ENCODE measurements around the gene PPP1R1A.

PPP1R1A gene

DNA sequence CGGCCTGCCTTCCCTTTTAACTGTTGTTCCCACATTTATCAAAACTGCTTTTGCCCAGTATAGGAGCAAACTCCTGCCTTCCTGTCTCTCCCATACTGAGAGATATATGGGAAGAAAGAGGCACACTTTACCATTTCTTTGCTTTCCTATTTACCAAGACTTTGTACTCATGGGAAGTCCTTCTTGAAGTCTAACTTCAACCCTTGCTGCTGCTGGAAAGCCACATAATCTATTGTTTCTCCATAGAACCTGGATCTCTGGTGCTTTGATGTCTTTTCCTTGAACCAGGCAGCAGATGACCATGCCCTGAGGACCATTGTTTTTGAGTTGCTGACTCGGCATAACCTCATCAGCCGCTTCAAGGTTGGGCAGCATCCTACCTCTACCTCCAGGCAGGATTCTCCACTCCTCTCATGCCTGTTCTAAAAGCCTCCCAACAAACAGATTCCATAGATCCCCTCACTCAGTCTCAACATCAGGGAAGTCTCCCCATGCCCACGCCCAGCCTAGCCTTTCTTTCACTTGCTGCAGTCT is 18.4 kb downstream of the PPP1R1A start:
- DNase-seq, result no peak

DNA sequence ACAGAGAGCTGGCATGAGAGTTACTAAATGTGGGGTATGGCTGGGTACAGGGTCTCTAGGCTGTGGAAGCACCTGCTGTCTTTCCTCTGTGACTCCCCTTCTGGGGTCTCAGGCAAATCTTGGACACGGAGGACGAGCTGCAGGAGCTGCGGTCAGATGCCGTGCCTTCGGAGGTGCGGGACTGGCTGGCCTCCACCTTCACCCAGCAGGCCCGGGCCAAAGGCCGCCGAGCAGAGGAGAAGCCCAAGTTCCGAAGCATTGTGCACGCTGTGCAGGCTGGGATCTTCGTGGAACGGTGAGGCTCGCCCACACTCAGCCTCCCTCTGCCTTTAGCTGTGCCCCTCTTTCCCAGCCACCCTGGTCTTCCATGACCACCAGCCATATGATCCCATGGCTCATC is 19.4 kb downstream of the PPP1R1A start:
- no peak for DNase-seq

DNA sequence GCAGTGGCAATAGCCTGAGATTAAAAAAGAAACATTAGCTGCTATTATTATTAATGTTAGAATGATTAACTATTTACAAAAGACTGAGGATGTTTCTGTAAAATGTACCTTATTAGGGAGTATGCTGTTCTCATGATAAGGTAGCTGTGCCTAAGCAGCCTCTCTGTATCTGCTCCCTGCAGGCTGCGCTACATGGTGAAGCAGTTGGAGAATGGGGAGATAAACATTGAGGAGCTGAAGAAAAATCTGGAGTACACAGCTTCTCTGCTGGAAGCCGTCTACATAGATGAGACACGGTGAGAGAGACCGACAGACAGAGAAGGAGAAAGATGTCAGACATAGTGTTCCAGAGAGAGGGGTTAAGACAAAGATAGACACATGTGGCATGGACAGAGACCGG is 21.7 kb downstream of the PPP1R1A start:
- no peak for DNase-seq

DNA sequence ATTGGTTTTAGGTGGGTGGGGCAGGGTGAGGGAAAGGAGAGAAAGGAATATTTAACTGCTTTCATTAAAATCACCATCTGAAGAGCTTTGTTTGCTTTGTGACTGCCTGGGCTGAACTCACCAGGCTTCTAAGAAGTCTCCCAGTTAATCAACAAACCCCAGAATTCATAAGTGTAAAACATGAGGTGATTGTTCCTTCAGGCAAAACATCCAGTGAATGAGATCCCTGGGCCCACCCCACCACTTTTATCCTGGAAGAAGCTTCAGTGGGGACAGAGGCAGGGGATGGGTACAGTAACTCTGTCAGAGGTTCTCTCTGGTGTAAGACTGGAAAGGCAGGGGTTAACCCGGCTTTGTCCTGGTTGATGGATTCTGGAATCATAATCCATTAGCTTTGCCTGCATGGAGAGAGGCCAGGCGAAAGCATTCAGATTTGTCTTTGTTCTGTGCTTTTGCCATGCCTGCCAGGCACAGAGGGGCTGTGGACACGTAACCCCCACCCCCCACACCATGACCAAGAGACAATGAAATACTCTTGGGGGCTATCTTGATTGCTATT is 22.4 kb downstream of the PPP1R1A start:
- DNase-seq, result no peak

DNA sequence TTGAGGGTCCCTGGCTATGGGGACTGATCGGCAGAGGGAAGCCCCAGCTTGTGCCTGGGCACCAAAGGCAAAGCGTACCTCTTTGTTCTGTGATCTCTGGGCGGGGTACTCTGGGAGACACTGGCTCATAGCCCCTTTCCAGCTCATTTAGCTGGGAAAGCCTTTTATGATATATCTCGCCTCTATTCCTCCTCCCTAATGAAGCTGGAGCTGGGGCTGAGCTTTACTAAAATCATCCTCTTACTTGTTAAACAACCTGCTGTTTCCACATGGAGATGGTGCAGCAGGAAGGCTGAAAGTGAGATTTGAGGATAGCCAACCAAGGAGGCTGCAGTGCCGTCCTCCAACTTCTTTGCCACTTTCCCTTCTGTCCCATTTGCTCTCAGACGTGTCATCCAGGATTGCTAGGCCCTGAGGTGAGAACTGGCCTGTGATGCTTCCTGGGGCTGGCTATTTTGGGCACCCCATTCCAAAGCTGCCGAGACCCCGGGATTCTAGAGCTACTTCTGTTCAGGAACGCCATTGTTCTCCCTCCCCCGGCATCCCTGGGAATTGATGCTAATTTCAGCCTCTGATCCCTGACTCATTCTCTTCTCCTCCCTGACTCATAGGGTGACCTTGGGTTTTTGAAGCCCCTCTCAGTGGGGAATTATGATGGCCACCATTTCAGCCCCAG is 23.0 kb downstream of the PPP1R1A start:
- DNase-seq, result no peak

DNA sequence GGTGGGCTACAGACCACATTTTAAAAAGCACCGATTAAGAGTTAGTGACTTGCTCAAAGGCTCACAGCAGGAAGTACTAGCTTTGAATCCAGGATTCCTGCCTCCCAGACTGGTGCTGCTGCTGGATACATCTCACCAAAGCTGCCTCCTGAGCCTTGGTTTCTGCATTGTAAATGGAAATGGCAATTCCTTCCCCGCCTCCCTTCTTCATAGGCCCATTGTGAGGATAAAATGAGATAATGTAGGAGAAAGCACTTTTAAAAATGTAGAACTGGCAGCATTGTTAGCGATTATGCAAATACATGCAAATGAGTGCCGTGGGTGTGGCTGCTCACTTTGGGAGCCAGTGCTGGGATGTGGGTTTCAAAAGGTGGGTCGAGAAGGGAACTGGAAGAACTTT is 23.7 kb downstream of the PPP1R1A start:
- no peak for DNase-seq

DNA sequence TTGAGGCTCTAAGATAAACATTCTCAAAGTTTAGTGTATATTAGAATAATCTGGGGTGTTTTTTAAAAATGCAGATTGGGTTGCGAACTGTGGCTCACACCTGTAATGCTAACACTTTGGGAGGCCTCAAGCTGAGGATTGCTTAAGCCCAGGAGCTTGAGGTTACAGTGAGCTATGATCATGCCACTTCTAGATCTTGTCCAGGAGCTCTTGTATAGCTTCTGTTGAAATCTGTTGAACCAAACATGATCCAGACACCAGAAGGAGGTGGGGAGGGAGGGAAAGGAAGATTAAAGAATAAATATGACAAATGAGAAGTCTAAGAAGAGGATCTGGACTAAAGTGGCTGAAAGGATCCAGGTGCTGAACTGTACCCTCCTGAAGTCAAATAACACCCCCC is 24.7 kb downstream of the PPP1R1A start:
- no peak for DNase-seq

DNA sequence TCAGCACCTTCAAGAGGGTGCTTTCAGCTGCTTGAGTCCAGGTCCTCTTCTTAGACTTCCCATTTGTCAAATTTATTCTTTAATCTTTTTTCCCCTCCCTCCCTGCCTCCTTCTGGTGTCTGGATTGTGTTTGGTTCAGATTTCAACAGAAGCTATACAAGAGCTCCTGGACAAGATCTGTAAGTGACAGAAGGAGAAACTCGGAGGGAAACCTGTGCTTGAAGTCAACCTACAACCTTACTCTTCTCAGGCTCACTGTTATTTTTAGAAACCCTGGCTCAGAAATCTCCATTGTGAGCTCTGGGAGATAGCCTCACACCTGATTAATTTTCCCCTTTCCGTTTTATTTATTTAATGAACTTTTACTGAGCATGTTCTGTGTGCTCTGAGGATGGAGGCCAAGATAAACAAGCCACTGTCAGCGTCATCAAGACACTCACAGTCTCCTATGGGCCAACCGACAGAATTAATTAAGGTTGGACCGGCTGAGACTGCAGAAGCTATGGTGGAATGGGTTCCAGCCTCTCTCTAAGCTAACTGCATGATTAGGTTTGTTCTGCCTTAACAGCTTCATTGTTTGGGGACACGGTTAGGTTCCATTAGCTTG is 25.6 kb downstream of the PPP1R1A start:
- DNase-seq, result no peak

DNA sequence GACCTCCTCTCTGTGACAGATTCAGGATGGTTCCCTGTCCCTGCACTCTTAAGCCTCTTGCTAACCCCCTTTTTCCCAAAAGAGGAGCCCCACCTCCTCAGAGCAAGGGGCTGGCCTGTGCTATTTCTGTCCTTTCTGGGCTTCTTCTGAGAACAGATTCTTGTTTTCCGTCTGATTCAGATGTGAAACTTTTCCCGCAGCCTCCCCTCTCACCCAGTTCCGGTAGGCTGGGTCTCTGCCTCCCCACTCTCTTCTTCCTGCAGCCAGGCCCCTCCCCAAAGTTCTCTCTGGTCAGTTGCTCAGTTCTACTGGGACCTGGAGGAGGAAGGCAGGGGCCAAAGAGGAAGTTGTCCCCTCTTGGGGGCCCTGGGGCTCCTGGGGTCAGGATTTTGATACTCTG is 27.3 kb downstream of the PPP1R1A start:
- DNase-seq, result peak; percentile 25

DNA sequence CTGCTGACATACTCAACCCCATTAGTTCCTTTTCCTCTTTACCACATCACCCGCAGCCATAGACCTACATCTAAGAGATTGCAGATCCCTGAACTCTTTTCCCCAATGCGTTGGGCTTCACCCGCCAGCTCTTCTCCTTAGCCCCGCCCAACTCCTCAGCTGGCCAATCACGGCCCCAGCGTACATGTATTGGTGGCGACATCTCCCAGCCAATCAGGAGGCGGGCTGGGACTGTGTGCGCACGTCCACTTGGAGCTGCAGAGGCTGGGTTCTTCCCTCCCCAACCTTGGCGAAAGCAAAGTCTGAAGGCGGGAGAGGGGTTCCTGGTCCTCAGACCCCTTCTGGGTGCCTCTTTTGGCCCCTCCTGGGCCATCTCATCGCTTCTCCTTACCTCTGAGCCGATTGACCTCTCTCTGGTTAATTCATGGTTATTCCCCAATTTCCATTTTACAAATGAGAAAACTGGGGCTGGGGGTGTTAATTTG is 28.0 kb downstream of the PPP1R1A start:
- peak; percentile 83 for DNase-seq

DNA sequence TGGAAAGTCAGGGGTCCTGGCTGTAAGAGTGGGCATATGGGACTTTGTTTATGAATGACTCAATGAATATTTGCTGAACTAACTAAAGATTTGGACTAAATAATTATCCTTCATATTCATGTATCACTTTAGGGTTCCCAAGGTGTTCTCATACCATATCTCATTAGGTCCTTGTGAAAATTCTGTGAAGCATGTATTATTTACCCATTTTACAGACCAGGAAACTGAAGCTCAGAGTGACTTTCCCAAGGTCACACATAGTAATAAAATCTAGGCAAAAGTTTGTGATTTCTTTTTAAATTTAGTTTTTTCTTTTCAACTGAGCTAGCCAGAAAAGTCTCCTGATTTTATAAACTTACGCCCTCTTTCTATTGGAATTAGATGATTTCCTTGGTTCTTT is 29.7 kb downstream of the PPP1R1A start:
- no peak for DNase-seq

DNA sequence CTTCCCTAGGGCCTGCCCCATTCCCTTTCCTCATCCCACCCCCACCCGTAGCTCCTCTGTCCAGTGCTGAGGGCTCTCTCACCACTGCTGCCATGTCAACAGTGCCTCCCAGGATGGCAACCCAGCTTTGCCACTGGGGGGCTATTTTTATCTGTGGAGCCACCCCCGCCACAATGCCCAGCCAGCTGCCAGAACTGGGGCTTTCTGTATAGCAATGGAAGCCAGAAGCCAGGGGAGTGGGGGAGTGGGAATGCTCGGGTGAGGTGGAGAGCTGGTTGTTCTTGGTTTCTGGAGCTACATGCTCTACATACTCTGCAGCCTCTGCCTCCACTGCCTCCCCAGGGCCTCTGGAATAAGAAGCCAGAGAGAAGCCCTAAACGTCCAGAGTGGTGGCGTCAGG is 30.1 kb downstream of the PPP1R1A start:
- DNase-seq, result no peak

DNA sequence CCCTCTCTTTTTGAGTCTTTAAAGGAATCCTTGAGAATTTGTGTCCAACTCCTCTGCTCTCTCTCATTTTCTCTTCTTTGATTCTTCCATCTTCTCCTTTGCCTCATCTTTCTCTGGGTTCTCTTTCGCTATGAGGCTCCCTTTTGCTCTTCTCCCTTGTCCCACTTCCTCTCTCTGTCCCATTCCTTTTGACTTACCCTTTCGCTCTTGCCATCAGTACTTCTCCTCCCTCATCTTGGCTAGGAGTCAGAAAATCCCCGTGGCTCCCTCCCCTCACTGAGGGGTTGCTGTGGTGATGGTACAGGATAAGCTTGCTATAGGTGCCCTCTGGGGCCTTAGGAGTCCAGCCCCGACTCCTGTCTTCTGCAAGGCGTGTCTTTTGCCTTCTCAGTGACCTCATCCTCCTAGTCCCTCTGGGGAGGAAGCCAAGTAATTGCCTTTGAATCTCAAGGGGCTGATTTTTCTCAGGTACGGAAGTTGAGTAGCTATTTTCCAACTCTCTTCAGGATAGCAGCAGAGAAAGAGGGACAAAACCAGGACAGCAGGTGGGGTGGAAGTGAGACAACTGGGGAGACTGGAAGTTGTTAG is 32.7 kb downstream of the PPP1R1A start:
- no peak for DNase-seq

DNA sequence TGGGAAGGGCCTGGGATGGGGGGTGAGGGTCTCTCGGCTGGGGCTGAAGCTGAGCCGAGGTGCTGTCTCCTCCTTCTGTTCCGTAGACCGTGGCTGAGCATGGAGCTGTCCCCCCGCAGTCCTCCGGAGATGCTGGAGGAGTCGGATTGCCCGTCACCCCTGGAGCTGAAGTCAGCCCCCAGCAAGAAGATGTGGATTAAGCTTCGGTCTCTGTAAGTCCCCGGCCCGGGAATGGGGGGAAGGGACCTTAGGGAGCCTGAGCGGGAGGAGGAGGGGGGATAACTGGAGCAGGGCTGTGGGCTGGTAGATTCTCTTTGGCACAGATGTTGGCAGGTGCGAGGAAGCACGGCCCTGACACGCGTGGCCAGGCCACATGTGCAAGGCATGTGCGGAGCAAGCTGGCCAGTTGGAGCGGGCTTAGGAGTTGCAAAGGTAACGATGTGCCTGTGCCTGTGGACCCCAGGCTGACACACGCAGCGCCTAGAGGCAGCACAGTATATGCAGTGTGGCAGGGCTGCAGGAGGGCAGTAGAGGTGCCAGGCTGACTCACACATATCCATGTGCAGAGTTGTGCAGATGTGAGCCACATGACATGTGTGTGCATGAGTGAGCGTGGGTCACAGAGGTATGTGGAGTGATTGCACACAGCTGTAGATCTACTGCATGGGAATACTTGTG is 38.5 kb downstream of the PPP1R1A start:
- peak; percentile 35 for DNase-seq

DNA sequence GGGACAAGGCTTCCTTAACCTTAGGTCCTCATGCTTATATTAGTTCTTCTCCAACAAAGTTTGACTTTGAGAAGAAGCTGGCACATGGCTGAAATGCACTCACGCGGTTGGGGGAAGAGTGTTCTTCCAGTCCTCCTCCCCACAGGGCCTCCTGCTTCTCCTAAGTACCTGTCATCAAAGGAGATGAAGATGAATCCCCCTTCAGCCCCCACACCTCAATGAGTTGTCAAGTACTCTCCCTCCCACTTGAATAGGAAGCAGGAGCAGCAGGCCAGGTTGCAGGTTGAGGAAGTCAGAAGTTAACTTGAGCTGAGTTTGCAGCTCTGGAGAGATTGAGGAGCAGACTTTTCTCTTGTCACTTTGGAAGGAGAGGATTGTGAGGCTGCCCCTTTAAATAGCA is 41.9 kb downstream of the PPP1R1A start:
- DNase-seq, result no peak

DNA sequence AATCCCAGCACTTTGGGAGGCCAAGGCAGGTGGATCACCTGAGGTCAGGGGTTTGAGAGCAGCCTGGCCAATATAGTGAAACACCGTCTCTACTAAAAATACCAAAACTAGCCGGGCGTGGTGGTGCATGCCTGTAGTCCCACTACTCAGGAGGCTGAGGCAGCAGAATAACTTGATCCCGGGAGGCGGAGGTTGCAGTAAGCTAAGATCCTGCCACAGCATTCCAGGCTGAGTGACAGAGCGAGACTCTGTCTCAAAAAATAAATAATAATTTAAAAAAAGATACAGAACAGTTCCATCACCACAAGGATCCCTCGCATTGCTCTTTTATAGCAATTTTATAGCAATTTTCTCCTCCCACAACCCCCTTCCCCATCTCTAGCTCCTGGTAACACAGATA is 43.7 kb downstream of the PPP1R1A start:
- no peak for DNase-seq

DNA sequence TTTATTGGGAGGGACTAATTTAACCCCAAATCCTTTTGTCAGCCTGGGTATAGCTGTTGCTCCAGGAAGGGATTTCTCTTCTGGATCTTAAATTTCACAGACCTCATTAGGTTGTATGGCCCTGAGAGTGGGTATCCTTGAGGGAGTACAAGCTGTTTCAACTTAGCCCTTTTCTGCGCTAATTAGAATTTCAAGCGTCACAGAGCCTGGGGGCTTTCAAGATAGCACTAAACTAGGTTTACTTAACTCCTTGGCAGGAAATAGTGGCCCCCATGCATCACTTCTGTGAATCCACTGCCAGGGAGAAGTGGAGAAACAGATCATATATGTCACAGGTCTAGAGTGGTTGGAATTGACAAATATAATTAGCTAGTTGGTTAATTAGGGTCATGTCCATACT is 44.9 kb downstream of the PPP1R1A start:
- DNase-seq, result no peak

DNA sequence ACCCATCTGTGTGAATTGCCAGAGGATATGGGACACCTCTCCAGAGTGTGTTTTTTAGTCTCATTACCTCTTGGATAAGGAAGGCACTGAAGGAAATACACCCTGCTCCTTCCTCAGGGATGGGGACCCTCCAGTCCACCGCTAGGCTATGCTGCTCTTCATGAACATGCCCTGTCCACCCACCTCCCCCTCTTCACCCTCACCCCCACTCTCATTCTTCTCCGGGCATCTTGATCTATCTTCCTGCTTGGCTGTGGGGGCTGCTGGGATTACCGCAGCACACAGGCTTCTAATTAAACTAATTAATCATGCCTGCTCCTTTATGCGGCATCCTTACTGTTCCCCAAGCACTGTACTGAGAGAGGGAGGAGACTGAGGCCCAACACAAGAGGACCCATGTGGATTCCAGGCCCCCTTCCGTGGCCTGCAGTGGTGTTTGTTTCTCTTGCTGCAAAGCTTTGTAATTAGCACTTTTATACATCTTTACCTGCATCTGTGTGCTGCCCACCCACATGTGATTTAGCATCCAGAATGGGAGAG is 46.6 kb downstream of the PPP1R1A start:
- DNase-seq, result no peak

DNA sequence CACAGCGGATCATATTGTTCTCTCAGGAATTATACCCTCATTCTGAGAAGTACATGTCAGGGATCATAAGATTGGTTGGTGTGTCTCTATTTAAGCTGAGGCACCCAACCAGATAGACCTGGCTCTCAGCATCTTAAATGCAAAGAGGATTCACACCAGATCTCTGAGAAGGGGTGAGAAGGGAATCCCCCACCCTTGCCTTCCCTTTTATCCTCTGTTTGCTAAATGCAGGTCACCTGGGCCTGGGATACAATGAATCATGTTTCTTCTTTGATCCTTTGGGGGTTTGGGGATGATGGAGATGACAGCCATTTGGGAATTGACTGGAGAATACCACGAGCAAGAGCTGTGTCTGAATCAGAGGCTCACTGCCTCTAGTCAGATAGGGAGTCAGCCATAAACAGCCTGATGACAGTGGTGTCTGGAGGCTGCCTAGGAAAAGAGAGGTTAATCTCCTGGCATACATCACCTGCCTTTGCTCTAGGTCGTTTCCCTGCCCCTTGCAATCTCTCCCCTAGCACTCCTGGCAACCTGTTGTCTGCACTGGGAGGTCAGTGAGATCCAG is 50.2 kb downstream of the PPP1R1A start:
- DNase-seq, result no peak

DNA sequence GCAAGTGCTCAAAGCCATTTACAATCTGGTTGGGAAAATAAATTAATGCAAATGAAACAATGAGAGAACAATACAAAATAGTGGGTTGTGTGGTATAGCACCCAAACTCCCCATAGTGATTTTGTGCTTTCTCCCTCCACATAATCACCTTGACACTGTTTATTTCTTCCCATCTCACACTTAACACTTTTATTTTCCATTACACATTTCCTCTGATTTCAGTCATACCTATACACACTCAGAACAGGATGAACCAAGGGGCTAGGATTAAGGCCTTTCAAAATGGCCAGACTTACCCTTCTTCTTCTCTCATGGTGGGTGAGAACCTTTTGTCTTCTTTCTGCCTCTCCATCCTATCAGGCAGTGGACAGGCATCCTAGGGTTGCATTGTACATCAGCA is 53.0 kb downstream of the PPP1R1A start:
- no peak for DNase-seq

DNA sequence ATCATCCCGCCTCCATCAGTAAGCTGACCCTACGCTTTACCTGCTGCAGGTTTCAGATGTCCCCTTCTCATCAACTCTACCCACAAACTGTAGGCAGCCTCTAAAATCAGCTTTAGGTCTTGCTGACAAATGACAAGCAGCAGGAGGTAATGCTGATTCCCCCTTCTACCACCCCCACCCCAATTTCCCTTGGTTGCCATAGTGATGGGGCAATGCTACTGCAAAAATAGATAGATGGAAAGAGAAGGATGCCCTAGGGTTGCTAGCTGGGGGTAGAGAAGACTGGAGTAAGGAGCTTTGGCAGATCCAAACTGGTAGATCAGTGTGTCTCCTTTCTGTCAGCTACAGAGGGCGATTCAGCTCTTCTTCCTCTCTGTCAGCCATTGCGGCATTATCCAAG is 58.9 kb downstream of the PPP1R1A start:
- no peak for DNase-seq

All from activated T-cell treated with anti-CD3 and anti-CD28 coated beads, Interleukin-2, amount 50 U/mL, for 1 hour (primary cell).